Urothelium cell line (cell line): Measurements from ENCODE around the gene ELN.
"Not testable (repeated sequence)": the region's sequence is repeated elsewhere in the genome, so short reads cannot be mapped to it uniquely, and the experiment has no call there.

ENCODE experiments used
- DNase-seq: peaks from one replicate; pipeline ENCODE4 v3.0.0; 2011; ENCODE audit warnings: low spot score, mixed read lengths
- FAIRE-seq: peaks from 2 replicates; lab custom pipeline; 2011; peaks lifted over from hg19 to GRCh38; lab: Jason Lieb, UNC

The ELN gene

DNA sequence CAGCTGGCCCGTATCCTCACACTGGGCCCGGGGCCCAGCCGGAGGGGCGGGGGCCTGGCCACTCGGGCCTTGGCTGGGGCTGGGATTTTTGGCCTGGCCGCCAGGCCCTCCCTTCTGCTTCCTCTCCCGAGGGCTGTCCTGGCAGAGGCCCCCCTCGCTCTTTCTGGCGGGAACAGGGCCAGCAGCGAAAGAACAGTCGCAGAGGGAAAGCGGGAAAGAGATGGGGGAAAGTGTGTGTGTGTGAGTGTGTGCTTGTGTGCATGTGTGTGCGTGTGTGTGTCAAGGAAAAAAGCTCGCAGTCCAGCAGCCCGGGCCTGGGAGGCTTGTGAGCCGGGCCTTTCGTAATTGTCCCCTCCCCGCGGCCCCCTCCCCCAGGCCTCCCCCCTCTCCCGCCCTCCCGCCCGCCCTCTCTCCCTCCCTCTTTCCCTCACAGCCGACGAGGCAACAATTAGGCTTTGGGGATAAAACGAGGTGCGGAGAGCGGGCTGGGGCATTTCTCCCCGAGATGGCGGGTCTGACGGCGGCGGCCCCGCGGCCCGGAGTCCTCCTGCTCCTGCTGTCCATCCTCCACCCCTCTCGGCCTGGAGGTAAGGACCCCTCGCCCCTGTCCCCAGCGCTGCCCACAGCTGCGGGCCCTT, at the start of gene ELN:
TSS of gene ELN (plus strand) at position 491 of the 638 bp plus-strand sequence. CDS start at position 506, 15 bp downstream.
- DNase-seq, result no peak
- FAIRE-seq, result no peak

DNA sequence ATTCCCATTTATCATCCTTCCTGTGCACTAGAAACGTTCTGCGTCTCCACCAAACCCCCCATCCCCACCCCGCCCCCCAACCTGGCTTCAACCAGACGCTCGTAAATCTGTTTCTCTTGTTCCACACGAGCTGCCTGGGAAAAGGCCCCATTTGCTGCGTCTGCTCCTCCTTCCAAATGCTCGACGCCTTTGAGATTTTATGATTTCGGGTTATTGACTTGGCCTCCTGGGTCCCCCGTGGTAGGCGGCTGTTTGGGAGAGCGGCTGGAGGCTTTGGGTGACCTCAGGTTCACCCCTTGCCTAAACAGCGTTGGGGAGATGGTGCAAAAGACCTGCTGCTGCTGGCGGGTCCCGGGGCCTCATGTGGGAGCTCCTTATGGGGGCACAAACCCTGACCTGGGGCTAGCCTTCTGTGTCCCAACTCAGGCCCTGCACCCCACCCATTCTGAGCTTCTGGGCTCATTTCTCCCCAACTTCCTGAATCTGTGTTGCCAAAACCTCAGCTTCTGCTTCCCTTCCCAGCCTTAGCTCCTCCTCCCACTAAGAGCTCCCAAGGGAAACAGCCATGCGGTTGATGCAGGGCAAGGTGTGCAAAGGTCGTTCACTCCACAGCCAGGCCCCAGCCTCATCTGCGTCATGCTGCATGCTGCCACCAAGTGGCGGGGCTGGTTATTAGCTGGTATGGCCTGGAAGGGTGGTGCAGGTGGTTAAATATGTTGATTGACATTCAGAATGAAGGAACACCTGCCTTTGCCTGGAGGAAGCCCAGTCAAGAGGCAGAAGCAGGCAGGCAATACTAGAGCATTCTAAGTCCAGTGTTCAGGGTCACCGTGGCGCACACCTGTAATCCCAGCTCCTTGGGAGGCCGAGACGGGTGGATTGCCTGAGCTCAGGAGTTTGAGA, 49.1 kb upstream of the ELN start:
- DNase-seq (peak; percentile 81), FAIRE-seq (peak; percentile 72)

DNA sequence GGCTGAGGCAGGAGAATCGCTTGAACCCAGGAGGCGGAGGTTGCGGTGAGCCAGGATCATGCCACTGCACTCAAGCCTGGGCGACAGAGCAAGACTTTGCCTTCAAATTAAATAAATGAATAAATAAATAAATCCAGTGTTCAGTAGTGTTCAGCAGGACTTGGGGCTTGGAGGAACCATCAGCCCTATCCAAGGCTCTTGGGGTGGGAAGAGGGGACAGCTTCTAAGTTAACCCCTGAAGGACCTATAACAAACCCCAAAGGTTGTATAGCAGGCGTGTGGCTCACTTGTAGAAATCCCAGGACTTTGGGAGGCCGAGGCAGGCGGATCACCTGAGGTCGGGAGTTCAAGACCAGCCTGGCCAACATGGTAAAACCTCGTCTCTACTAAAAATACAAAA, 48.3 kb upstream of the ELN start:
- not testable (repeated sequence) for FAIRE-seq, DNase-seq

GRCh38 chr7:73980206-73980605, 47.8 kb upstream of the ELN start:
- FAIRE-seq, result no peak
- DNase-seq, result no peak

DNA sequence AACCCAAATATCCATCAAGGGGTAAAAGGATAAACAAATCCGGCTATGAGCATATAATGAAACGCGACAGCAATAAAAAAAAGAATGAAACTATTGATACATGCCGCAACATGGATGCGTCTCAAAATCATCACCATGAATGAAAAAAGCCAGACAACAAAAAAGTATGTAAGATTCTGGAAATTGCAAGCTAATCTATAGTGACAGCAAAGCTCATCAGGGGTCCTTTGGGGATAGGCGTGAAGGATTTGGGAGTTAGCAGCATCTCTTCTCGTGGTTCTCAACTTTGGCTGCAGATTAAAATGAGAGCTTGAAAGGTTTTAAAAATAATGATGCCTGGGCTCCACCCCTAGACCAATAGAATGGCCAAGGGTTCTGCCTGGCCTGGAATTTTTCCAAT, 46.0 kb upstream of the ELN start:
- DNase-seq, result no peak
- FAIRE-seq, result no peak

- DNase-seq (no peak), FAIRE-seq (no peak)
Observed at GRCh38 chr7:73983437-73984164, 44.4 kb upstream of the ELN start.

GRCh38 chr7:73984481-73985205, 43.3 kb upstream of the ELN start:
- no peak for DNase-seq
- FAIRE-seq, result no peak

- FAIRE-seq, result no peak
- DNase-seq, result no peak
Observed at GRCh38 chr7:73985737-73986141, 42.2 kb upstream of the ELN start.

DNA sequence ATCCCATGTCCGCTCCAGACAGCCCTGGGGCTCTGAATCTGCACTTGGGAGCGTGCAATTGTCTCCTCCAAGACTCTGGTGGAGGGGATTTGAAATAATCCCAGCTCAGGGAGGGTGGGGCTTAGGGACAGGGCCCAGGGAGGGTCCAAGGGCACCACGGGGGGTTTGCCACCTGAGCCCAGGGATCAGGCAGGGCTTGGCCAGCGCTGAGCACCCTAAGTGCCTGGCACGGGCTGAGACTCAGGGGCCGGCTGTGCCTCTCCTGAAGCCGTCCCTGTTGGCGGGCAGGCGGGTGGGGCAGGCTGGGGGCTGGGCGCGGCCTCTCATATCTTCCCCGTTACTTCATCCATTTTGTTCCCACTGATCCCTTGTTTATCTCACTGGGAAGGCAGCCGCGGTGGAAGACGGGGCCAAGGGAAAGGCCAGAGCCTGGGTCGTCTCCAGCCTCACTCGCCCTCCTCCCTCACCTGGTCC, 41.8 kb upstream of the ELN start:
- peak; percentile 54 for DNase-seq
- FAIRE-seq, result no peak

DNA sequence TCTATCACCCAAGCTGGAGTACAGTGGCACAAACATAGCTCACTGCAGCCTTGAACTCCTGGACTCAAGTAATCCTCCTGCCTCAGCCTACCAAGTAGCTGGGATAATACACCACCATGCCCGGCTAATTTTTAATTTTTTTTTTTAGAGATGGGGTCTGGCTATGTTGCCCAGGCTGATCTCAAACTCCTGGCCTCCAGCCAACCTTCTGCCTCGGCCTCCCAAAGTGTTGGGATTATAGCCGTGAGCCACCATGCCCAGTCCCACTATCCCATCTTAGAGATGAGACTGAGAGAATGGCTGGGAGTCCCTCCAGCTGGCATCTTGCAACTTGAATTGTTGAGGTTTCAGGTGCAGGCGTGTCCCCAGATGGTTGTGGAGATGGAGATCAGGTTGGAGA, 40.7 kb upstream of the ELN start:
- peak; percentile 78 for FAIRE-seq
- DNase-seq, result no peak

GRCh38 chr7:73988197-73988596, 39.8 kb upstream of the ELN start:
- FAIRE-seq, result peak; percentile 37

GRCh38 chr7:73991522-73992100, 36.4 kb upstream of the ELN start:
- no peak for DNase-seq
- no peak for FAIRE-seq

More at GRCh38 chr7:73988197-73988596, 39.8 kb upstream of the ELN start:
- DNase-seq, result peak; percentile 92

DNA sequence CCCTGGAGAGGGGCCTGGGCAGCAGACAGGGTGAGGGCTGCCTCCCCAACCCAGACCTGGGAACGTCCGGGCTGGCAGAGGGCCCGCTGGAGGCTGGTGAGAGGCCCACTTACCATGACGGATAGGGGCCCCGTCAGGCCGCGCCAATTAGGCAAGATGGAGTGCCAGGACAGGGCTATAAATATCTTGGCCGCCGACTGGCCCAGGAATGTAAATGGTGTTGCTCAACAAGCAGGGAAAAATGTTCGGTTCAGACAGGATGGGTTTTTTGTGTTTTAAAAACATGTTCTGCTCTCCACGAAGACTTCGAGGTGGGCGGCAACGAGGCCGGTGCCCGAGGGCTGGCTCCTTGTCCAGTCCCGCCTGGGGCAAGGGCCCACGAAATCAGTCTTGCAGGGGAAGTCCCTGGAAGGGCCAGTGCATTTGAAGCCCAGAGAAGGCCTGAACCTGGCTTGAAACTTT, 35.8 kb upstream of the ELN start:
- peak; percentile 54 for DNase-seq
- FAIRE-seq, result no peak

DNA sequence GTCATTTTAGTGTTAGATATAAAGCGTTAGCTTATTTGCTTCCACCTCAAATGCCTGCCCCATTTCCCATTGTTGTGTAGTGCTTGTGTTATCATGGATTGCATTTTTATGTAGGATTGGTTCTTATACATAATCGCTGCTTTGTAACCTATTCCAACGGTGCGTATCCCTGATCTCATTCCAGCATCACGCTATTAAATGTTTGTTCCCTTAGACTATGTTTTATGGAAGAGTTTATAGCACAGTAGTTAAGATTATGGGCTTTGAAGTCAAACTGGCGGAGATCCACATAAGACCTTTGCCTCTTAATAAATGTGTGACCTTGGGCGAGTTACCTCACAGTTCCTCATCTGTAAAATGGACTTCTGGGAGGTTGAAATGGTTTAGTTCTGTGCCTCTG, 34.0 kb upstream of the ELN start:
- no peak for DNase-seq
- no peak for FAIRE-seq

DNA sequence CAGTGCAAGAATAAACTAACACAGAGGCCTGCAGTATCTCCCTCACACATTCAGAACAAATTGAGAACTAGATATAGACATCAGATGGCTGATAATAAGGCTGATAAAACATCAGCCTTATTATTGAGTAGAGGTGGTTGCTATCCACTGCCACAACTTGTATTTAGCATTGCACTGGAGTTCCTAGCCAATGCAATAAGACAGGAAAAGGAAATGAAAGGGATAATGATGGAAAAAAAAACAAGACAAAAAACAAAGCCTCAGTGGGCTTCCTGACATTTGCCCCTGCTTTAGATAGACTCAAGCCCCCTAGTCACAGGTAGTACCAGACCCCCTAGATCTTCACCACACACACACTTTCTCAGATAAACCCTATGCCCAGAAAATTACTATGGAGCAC, 33.2 kb upstream of the ELN start:
- FAIRE-seq, result no peak
- no peak for DNase-seq

- FAIRE-seq (peak; percentile 5), DNase-seq (no peak)
Observed at GRCh38 chr7:73995330-73995729, 32.6 kb upstream of the ELN start.

DNA sequence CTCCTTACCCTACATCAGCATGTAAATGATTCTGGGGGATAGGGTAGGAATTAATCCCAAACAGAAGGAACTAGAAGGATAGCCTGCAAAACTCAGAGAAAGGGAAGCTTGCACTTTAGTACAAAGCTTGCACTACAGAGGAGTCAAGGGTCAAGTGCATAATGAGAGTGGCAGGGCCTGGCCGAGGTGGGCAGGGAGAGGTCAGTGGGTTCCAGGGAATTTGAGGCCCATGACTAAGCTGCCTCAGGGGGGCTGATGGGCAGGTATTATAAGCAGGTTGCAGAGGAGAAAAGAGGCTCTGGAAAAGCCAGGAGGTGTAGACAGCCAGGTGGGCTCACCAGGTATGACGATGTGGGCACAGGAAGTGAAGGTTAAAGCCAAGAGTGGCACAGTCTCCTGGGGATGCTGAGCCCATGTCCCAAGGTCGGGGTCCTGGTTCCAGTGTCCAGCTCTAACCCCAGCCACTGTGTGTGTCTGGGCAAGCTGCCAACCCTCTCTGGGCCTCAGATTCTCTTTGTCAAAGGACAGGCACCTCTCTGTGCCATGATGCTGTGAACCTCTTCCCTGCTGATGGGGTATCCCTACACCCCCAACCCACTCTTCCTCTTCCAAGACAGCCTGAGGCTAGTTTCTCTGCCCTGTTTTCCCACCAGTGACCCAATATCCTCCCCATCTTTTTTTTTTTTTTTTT, 32.0 kb upstream of the ELN start:
- FAIRE-seq, result no peak

GRCh38 chr7:73997056-73997455, 30.9 kb upstream of the ELN start:
- no peak for DNase-seq

More for the DNA sequence above, 32.0 kb upstream of the ELN start:
- no peak for DNase-seq

GRCh38 chr7:73999664-74000435, 28.1 kb upstream of the ELN start:
- no peak for FAIRE-seq

More at GRCh38 chr7:73997056-73997455, 30.9 kb upstream of the ELN start:
- FAIRE-seq, result no peak

More at GRCh38 chr7:73999664-74000435, 28.1 kb upstream of the ELN start:
- peak; percentile 58 for DNase-seq
